K562 (cell line): Measurements from ENCODE around the gene TBC1D1. TPM values are rescaled to one million over a fixed set of nuclear protein-coding genes. Genes with fewer than 3 reads are reported as not detected.

Source experiments
- CBFB ChIP-seq: sonication (generic); formaldehyde crosslinking; IDR thresholded peaks from 2 replicates; pipeline ENCODE4 v1.4.0; 2020; ENCODE audit warnings: mild to moderate bottlenecking, missing genetic modification reagents
- CHD2 ChIP-seq: IDR thresholded peaks from 2 replicates; pipeline ENCODE4 v1.6.1; 2011; ENCODE audit warnings: low read depth, low read length
- EP400 ChIP-seq: fragments of 450-650 bp; IDR thresholded peaks from 2 replicates; pipeline ENCODE4 v1.6.1; 2017; ENCODE audit warnings: antibody characterized with exemption, mild to moderate bottlenecking, moderate library complexity
- POLR3G ChIP-seq: IDR thresholded peaks from 2 replicates; pipeline ENCODE4 v1.6.1; 2011; ENCODE audit not compliant: insufficient read length, insufficient replicate concordance; ENCODE audit errors: extremely low read depth
- ZNF274 ChIP-seq: IDR thresholded peaks from 2 replicates; pipeline ENCODE4 v1.6.1; 2011; ENCODE audit warnings: low read depth, mild to moderate bottlenecking, low read length, moderate library complexity, borderline replicate concordance
- polyA plus RNA-seq, 8 experiments: library from polyadenylated mRNA; depleted of rRNA in 4 of 8; stranded (reverse) in 5 of 8; unstranded in 3 of 8; fragments of >200 nt; fragmentation: Nextera tagmentation in 2 of 8; fragmentation: Illumina TruSeq in 1 of 8; extraction: Ambion mirVana in 2 of 8; extraction: Trizol in 1 of 8; gene quantifications; 2 replicates each; pipeline versions ENCODE4 v1.2.1 to v1.2.3, GENCODE V29; 2011 to 2014; ENCODE audit warnings: inconsistent platforms in 1 of 8, missing spikeins in 1 of 8
- total RNA-seq, 7 experiments: library from RNA; depleted of rRNA in 6 of 7; stranded (reverse); fragments of >200 nt in 6 of 7; fragmentation: Illumina TruSeq in 2 of 7; extraction: Trizol in 2 of 7; gene quantifications; 2 replicates each; pipeline versions ENCODE4 v1.2.1 to v1.2.3, GENCODE V29; 2011 to 2021; ENCODE audit warnings: low replicate concordance in 1 of 7
- TF ChIP-seq, protein P1 (sequence below): fragments of 250-450 bp; sonication (Bioruptor Pico); IDR thresholded peaks from 2 replicates; pipeline ENCODE4 v1.8.0; 2022; ENCODE audit warnings: inconsistent platforms, mild to moderate bottlenecking, moderate library complexity, borderline replicate concordance
- TF ChIP-seq, protein P2 (sequence below): fragments of 250-450 bp; sonication (Bioruptor Pico); IDR thresholded peaks from 2 replicates; pipeline ENCODE4 v1.5.0; 2020; ENCODE audit warnings: mild to moderate bottlenecking, borderline replicate concordance
- TF ChIP-seq, protein P3 (sequence below): sonication (generic); IDR thresholded peaks from 2 replicates; pipeline ENCODE4 v1.6.1; 2016

The TBC1D1 gene
- total and polyA plus RNA-seq, 9 of the 15 experiments (the other 6 are each of a cell fraction or from before 2014, with no cell fraction given) = 0.59 to 14.2 (median 8.8) TPM

DNA sequence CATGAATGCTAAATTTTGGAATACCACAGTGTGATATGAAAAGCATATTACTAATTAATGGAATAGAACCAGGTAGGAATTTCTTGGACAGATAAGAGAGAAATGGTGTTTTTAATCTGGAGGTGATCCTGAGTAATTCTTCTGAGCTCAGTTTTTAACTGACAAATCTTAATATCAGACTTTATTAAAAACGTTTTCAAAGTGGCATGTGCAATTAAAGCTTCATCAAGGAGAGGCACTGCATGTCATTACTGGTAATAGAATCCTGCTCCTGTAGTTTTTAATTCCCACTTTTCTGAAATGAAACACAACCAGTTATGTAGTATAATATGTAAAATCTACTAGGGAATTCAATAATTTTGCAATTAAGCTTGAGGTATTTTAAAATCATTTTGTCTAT, 62.3 kb downstream of the TBC1D1 start (continued):
- TF ChIP-seq, protein P1, sequence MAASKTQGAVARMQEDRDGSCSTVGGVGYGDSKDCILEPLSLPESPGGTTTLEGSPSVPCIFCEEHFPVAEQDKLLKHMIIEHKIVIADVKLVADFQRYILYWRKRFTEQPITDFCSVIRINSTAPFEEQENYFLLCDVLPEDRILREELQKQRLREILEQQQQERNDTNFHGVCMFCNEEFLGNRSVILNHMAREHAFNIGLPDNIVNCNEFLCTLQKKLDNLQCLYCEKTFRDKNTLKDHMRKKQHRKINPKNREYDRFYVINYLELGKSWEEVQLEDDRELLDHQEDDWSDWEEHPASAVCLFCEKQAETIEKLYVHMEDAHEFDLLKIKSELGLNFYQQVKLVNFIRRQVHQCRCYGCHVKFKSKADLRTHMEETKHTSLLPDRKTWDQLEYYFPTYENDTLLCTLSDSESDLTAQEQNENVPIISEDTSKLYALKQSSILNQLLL (CRISPR knock-in tag) = no peak
- TF ChIP-seq EP400 (no peak), ZNF274 (no peak), POLR3G (no peak), CHD2 (no peak), CBFB (no peak)
- TF ChIP-seq, protein P2, sequence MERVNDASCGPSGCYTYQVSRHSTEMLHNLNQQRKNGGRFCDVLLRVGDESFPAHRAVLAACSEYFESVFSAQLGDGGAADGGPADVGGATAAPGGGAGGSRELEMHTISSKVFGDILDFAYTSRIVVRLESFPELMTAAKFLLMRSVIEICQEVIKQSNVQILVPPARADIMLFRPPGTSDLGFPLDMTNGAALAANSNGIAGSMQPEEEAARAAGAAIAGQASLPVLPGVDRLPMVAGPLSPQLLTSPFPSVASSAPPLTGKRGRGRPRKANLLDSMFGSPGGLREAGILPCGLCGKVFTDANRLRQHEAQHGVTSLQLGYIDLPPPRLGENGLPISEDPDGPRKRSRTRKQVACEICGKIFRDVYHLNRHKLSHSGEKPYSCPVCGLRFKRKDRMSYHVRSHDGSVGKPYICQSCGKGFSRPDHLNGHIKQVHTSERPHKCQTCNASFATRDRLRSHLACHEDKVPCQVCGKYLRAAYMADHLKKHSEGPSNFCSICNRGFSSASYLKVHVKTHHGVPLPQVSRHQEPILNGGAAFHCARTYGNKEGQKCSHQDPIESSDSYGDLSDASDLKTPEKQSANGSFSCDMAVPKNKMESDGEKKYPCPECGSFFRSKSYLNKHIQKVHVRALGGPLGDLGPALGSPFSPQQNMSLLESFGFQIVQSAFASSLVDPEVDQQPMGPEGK (CRISPR knock-in tag) = no peak
- TF ChIP-seq, protein P3, sequence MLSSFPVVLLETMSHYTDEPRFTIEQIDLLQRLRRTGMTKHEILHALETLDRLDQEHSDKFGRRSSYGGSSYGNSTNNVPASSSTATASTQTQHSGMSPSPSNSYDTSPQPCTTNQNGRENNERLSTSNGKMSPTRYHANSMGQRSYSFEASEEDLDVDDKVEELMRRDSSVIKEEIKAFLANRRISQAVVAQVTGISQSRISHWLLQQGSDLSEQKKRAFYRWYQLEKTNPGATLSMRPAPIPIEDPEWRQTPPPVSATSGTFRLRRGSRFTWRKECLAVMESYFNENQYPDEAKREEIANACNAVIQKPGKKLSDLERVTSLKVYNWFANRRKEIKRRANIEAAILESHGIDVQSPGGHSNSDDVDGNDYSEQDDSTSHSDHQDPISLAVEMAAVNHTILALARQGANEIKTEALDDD = no peak
